ENCODE results near the gene FXYD1.

- TF ChIP-seq CTCF (IDR thresholded peaks at IDR 0.05) (no peak), POLR2A (IDR thresholded peaks at IDR 0.05) (no peak)
Measured at GRCh38 chr19:35123573-35123972, 15.1 kb upstream of the FXYD1 start.

Measured in testis (tissue), 2 donors.